ENCODE results near the gene PLEKHM1.
"Not testable (repeated sequence)": the region's sequence is repeated elsewhere in the genome, so short reads cannot be mapped to it uniquely, and the experiment has no call there.

The PLEKHM1 gene

DNA sequence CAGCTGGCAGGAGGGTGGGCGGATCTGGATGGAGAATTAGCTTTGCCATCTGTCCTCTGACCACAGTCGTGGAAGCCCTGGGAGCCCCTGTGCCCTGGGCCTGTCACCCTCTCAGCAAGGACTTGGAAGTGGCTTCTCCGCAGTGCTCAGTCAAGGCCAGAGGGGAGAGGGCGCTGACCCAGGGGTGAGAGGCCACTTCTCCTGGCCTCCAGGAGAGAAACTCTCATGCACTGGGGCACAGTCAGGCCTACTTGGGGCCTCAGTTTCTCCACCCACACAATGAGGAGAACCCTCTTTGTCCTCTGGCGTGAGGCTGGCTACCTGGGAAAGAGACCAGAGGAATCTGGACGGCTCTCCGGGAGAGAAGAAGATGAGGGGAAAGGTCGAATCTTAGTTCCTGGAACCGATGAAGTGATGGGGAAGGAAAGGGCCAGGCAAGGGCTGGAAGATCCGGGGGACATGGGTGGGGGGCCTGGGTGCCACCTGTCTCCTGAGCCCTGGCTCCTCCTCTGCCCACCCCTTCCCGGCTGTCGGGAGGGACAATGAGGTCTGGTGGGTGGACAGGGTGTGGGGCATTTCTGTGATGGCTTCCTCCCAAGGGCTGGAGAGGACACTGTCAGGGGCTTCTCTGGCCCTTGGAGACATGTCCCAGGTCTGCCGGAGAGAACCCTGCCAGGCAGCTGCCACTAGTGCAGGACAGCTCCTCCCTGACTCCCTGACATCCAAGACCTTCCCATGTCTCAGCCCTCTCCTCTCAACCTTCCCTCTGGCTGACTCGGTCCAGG, 48.8 kb downstream of the PLEKHM1 start:
- no peak for DNase-seq

DNA sequence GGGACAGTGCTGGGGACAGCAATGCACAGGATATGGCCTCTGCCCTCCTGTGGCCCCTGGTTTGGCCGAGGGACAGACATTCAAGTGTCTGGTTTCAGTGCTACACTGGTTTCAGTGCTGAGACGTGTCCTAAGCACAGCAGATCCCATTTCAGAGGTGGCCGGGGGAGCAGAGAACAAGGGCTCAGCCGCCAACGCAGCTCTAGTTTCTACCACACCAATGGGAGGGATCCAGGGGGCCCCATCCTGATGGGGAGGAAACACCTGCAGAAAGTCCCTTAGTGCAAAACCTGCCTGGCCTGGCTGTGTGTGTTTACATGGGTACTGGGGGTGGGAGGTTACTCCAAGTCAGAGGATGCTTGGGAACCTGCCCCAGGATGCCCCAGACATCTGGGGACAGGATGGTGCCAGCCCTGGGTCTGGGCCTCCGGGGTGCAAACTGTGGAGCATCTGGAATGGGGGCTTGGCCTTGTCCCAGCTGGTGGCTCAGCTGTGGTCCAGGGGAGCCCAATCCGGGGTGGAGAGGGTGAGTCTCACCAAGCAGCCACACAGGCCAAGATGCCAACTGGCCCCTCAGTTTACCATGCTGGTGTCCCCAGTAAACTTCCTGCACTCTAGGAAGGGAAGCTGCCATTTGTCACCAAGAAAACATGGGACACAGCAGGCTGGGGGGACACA, 49.5 kb downstream of the PLEKHM1 start:
- DNase-seq = not testable (repeated sequence)

DNA sequence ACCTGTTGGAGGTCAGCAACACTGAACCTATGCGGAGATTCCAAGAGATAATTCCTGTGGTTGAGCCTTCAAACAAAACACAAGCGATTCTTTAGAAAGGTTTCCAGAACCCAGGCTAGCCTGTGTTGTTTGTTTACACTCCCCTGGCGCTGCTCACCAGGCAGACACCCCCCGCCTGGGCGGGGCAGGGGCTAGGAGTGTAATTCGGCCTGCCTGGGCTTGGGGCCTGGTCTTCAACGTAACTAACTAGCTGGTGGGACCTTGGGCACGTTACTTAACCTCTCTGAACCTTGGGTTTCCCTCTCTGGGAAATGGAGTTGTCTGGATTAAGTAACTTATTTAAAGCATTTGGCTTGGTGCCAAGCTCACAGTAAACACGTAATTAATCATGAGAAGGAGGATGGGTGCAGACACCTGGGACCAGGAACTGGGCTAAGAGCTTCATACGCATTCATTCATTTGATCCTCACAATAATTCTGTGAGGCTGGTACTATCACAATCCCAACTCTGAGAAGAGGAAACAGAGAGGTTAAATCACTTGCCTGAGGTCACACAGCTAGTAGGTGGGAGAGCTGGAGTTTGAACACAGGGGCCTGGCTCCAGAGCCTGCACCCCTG, 50.3 kb downstream of the PLEKHM1 start:
- DNase-seq = no peak

DNA sequence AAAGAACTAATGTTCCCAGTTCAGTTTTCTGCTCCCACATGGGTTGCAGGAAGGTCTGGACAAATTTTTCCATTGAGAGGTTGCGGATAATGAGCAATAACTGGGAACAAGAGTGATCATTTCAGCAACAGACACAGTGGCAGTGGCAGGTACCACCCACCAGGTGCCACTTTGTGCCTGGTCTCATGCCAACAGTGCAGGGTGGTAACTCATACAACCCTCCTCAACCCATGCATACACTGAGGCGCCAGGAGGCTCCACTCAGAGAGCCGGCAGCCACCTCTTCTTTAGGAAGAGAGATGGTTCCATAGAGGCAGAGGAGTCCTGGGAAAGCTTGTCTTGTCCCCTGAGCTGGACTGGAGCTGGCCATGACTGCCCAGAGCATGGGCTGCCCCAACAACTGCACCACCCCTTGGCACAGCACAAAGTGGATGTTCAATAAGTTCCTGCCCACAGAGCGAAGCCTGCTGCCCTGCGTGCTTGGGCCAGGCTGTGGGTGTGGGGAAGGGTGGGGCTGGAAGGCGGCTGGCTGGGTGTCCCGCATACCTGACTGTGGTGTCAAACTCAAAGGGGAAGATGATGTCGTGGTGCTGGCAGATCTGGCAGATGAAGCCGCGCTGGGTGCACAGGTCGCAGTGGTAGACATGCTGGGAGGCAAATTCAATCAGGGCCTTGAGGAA, 51.5 kb downstream of the PLEKHM1 start:
- no peak for DNase-seq

DNA sequence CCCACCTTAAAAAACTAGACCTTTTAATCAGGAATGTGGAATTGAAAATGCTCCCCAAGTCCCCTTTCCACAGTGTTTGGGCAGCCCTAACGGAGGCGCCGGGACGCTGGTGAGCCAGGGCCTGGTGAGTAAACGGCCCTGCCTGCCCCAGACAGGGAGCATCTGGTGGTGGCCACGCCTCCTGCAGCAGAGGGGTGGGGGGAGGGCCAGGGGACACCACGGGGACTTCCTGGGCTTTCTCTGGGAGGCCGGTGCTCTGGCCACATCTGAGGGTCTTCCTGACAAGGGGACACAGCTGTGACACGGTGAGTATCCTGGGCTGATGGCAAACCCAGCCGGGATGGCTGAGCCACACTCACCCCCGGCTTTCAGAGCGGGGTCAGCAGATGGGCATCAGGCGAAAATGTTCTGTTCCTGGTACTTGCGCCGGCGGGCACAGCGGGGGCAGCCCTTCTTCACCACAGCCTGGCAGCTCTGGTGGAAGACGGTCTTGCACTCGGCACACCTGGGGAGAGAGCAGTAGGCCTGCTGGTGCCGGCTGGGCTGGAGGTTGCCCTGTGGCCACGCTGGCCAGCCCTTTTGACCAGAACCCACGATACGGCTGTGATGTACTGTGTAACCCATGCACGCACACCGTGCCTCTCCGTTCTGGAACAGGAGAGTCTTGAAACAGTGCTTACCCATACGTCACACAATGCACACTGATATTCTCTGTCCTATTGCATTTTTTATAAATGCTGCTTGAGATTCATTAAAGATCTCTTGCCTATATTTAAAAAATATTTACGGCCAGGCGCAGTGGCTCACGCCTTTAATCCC, 52.8 kb downstream of the PLEKHM1 start:
- DNase-seq = no peak

DNA sequence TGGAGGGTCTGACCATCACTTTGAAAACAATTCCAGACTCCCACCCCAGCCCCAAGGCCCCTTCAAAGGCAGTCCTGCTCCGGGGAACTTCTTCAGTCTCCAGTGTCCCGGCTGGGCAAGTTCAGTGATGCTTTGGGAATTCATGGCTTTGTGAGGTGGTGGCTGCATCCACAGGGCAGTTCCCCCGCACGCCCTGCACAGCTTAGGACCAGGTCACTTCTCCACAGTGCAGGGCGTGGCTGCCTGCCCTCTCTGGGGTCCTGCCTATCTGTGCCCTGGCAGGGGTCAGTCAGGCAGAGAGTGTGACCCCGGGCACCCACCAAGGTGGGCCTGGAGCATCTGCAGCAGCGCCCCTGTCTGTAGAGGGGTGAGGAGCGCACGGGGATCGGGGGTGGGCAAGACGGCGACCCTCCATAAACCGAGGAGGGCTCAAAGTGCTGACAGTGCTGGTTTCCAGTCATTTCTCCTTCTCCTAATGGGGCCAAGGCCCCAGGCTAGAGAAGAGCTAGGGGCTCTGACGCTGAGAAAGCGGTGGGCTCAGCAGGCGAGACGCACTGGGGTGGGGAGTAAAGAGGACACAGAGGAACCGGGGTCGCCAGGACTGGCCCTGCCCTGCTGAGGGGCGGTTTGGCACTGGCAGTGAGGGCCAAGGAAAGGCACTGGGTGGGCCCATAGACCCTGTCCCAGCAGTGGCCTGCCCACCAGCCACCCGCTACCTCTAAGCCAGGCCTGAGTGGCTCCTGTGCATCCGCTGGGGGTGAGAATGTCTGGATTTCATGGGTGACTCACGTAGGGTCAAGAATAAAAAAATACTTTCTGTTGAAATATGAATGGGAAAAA, 53.7 kb downstream of the PLEKHM1 start:
- DNase-seq = no peak

DNA sequence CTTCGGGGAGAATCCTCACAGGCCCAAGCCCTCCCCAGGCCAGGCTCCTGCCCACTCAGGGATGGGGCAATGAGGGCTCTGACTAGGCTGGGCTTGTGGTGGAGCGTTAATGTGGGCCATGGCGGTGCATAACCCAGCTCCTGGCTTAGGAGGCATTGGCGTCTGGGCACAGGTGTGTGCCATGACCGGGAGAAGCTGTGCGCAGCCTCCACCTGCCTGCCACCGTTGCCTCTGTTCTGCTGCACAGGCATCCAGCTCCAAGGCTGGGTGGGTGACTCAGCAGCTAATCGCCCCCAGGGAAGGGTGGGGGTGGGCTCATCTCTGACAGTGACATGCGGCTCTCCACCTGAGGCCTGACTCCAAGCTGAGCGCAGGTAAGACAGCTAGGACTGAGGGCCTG, 54.4 kb downstream of the PLEKHM1 start:
- no peak for DNase-seq

DNA sequence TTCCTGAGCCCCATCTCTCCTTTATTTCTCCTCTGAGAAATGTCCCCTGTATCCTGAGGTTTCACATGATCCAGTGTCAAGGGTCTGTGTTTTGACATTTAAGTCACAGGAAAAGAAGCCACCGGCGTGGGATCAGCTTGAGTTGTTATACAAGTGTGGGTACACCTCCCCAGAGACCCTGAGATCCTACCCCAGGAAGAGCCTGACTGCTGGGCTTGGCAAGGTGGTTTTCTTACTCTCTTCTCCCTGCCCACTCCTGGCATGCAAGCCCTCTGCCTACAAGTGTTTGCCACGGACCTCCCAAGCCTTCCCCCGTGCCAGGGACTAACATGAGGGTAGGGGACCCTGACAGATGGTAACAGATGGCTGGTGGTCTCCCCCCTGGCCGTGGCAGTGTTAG, 55.0 kb downstream of the PLEKHM1 start:
- DNase-seq = no peak

DNA sequence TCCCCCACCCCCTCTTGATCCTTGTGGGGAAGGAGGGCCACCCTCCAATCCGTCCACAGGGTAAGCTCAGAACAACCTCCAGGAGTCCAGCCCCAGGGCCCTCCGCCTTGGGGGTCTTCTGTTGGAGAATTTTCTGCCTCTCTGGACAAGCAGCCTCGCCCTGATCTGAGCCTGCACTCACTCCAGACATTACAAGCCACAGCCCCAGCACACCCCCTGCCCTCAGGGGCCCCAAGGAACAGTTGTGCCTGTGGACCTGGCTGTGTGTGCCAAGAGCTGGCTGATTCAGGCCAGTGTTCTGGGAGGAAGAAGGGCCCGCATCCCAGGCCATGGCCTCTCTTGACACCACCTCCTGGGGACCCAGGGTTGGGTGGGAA, 57.4 kb downstream of the PLEKHM1 start:
- DNase-seq = no peak

DNA sequence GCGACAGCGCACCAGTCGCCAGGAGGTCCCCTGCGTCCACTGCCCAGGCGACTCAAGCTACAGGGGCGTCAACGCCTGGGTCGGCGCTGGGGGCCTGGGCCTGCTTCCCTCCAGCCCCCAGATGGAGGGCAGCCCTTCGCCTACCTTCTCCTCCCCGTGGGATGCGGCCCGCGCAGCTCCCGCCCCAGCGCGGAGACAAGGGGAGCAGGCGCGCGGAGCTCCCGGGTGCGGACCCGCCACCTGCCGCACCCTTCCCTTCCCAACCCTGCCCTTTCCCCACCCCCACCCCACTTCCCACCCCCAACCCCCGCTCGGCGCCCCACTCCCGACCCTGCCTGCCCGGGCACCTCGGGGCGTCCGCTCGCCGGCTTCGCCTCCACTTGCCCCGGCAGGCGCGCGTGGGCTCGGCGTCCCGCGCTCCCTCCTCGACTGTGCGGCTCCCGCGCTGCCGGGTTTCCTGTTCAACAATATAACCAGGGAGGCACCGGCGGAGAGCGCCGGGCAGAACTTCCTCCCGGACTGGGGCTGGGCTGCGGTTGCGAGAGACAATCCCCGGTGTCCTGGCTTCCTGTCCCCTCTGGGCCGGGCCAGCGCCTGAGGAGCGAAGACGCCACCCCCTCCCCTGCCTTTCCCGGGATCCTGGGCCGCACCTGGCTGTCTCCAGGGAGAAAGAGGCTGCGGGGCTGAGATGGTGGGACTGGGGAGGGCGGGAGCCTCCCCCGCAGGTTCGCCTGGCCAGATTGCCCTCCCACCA, 57.9 kb downstream of the PLEKHM1 start, which contains the start of gene ARHGAP27:
Gene ARHGAP27, minus strand, starts transcription at position 466 of the 754 bp plus-strand sequence. CDS start 2,591 bp downstream, outside the sequence.
- no peak for DNase-seq

DNA sequence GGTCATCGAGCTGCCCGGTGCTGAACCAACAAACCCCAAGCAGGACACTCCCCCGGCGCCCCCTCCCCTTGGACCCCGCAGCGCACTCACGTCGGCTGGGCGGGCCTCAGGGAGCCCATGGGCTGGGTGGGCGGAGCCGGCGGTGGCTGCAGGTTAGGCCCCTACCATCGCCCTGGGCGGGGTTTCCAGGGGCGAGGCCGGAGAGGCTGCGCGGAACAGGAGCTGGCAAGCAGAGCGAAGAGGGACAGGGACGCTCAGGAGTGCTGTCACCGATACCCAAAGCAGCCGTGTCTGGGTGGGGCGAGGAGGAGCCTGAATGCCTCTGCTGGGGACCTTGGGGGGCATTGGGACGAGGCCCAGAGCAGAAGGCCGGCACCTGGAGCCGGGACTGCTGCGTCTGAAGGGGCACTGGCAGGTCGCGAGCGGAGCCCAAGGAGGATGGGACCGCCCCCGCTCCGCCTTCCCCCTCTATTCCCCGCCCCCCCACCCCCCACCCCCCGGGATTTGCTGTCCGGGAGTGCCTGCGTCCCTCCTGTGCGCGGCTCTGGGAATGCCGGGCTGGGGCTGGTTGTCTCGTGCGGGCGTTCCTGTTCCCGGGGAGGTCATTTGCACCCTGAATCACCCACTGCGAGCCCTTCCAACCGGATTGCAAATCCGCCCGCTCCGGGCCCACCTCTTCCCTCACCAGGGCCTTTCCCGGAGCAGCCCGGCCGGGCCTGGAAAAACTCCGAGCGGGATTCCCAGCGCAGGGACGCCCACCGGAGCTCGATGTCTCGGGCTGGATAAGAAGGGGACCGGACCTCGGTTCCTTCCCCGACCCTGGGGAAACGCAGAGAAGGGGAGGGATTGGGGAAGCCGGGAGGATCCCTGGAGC, 58.8 kb downstream of the PLEKHM1 start:
- DNase-seq = peak; percentile 89

DNA sequence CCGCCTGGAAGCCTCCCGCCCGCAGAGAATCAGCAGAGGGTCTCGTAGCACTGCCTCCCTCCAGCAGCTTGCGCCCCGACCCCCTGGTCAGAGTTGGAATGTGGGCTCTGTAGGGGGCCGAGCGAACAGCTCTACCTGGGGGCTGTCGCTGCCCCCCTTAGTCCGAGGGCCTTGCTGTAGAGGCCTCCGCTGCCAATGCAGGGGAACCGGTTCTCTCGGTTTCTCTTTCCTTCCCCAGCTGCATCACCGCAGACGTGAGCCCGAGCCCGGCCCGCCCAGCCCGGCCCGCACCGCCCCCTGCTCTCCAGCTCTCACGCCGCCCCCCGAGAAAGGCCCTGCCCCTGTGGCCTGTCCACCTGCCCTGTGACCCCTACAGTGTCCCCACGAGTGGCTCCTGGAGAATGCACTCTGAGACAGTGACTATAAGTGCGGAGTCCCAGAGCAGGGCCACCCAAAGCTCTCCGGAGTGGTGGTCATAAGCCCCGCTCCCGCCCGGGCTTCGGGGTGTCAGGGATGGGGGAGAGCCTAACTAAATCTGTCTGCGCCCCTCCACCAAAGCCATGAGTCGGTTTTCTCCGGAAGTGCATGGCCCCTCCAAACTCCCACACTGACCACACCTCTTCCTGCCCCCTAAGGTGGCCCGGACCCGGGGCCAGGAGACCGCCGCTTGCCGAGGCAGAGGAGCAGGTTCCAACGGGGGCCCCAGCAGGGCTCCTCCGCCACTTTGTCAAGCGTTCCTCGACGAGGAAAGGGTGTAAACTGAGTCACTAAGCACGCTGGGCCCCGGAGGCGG, 59.6 kb downstream of the PLEKHM1 start:
- DNase-seq = peak; percentile 74

DNA sequence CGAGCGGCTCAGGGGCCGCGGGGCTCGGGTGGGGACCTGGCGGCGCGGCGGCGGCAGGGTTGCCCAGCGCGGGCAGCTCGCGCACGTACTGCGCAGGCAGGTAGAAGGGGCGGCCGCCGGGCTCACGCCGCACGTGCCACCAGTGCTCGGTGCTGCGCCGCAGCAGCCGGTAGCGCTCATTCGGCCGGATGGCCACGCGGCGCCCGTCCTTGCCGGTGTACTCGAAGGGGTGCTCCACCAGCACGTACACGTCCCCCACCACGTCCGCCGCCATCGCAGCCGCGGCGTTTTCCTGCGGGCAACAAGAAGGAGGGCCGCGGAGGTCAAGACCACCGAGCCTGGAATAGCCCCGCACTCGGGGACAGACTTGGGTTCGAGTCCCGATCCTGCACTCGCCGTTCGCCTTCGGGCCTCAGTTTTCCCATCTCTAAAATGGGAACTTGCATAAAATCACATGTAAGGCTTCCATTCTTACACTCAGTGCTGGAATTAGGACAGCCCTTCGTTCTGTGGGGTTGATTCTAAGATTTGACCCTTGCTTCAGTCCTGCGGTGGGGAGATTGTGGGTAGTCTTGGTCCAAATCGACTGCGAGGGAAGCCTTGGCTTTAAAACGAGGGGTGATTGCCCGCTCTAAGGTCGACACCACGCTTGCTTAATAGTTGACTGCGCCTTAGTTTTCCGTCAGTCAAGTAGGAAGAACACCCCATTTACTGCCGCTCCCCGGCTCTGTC, 60.3 kb downstream of the PLEKHM1 start:
- no peak for DNase-seq

DNA sequence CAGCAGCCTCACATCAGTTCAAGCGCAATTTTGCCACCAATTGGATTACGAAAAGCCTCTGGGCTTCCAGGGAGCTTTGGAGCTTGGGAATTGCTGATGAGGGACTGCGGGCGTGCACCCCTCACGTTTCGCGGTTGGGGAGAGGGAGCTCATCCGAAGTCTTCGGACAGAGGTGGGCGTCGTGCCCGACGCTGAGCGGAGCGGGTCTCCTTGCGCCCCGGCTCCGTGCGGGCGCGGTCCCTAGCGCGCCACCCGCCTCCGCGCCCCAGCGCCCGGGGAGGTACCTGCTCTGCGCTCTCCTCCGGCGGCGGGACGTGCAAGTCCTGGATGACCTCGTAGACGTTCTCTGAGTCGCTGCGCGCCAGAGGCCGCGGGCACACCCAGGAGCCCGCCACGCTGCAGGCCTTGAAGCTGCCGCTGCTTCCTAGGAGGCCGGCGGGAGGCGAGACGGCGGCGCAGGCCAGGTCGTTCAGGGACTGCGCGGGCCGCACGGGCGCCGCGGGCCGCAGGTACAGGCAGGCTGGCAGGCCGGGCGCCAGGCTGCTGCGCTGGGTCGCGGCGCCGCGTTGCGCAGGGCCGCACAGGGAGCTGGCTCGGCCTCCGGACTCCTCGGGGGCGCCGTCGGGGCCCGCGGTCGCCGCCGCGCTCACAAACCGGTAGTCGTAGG, 61.0 kb downstream of the PLEKHM1 start:
- no peak for DNase-seq

DNA sequence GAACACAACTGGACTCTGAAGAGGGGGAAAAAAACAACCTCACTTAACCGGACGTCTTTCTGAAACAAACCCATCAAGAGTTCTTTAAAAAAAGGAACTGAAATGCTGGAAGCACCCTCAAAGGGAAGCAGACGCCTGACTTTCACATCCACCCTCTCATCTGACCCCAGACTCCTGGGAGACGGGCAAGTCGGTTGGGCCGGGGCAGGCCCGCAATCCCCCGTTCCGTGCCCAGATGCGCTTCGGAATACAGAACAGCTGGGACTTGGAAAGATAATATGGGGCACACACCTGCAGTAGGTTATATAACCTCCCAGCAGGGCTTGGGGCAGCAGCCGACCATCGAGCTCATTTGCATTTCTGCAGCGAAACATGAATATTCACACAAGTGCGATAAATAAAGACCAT, 61.6 kb downstream of the PLEKHM1 start:
- no peak for DNase-seq

DNA sequence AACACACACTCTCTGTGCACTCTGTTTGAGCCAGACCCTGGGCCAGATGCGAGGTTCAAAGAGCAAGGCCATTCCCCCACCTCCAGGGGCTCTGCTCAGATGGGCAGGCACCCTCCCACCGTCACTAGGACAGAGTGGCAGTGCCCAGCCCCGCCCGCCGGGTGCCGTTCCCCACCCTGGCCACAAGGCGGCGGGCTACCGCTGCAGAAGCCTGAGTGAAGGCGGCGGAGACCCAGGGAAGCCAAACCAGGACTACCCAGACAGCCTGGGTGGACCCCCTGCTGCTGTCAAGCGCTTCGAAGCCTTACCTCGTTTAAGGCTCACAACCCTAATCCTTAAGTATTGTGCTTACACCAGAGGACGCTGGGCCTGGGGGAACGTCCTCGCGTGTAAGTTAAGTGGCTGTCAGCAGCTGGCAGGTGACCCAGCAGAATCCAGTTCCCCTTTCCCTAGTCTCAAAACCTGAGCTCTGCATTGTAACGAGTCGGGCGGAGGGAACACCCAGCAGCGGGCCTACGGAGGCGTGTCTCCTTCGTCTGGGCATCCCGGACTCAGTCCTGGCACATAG, 62.4 kb downstream of the PLEKHM1 start:
- DNase-seq = peak; percentile 96

DNA sequence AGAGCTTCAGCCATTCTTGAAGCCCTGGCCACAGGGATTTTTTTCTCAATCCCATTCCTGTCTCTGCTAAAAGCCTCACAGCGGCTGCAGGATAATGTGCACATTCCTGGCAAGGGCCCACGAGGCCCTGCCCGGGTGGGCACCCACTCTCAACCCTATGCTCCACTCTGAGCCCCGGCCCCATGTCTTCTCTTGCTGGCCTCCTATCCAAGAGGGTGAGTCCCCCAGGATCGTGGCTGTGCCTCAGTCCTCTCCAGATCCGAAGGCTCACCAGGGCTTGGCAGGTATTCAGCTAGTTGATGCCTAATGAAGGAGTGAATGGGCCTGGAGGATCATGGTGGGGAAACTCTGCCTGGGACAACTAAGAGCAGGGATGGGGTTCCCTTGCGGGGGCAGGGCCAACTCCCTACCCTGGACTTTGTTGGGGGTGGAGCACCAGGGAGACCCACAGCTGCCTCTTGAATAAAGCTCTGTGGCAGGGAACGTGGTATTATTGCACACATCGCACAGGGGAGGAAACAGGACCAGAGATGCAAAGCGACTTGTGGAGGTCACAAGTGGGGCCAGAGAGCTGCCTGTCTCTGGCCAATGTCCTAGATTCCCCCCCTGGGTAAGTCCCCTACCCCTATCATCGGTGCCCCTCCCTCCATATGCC, 63.2 kb downstream of the PLEKHM1 start:
- DNase-seq = no peak

All from activated CD8-positive, alpha-beta memory T cell treated with anti-CD3 and anti-CD28 coated beads, Interleukin-2, amount 50 U/mL, for 48 hours (primary cell).